Measurements from ENCODE around the gene CST11.

The CST11 gene

GRCh38 chr20:23419995-23420901 lies 32.4 kb downstream of the CST11 start:
- peak; percentile 56 to 58 for DNase-seq

GRCh38 chr20:23419657-23419994 lies 33.0 kb downstream of the CST11 start:
- no peak for DNase-seq

- no peak for DNase-seq
Observed at GRCh38 chr20:23417861-23418260, 34.8 kb downstream of the CST11 start.

GRCh38 chr20:23415959-23416583 lies 36.6 kb downstream of the CST11 start:
- no peak for DNase-seq

GRCh38 chr20:23415555-23415954 lies 37.1 kb downstream of the CST11 start:
- DNase-seq = no peak

- DNase-seq = no peak
Observed at GRCh38 chr20:23414526-23415188, 38.0 kb downstream of the CST11 start.

GRCh38 chr20:23413862-23414422 lies 38.7 kb downstream of the CST11 start:
- no peak for DNase-seq

GRCh38 chr20:23412026-23412425 lies 40.6 kb downstream of the CST11 start:
- no peak for DNase-seq

- DNase-seq = no peak
Observed at GRCh38 chr20:23410916-23411695, 41.6 kb downstream of the CST11 start.

GRCh38 chr20:23409800-23410199 lies 42.9 kb downstream of the CST11 start:
- no peak for DNase-seq

- no peak for DNase-seq
Observed at GRCh38 chr20:23408957-23409356, 43.7 kb downstream of the CST11 start.

- DNase-seq = no peak
Observed at GRCh38 chr20:23407781-23408464, 44.8 kb downstream of the CST11 start.

- no peak for DNase-seq
Observed at GRCh38 chr20:23406880-23407279, 45.8 kb downstream of the CST11 start.

GRCh38 chr20:23404196-23404595 lies 48.5 kb downstream of the CST11 start:
- no peak for DNase-seq

- no peak for DNase-seq
Observed at GRCh38 chr20:23403751-23404150, 48.9 kb downstream of the CST11 start.

- DNase-seq = no peak
Observed at GRCh38 chr20:23401051-23401450, 51.6 kb downstream of the CST11 start.

All from stimulated activated CD4-positive, alpha-beta T cell treated with anti-CD3 and anti-CD28 coated beads, Interleukin-4, amount 100 ng/mL, for 4 hours (primary cell).